ENCODE measurements around the gene SRC.

GRCh38 chr20:37335642-37336368 lies 10.1 kb upstream of the SRC start:
- TF ChIP-seq CTCF (IDR thresholded peaks at IDR 0.05) (no peak), EZH2 (IDR thresholded peaks at IDR 0.05) (no peak)
